GM21390 (cell line): Measurements from ENCODE around the gene TICAM1.
"Not testable (repeated sequence)": the region's sequence is repeated elsewhere in the genome, so short reads cannot be mapped to it uniquely, and the experiment has no call there.

Source experiments
- ATAC-seq: cut with Tn5 transposase; IDR thresholded peaks from one replicate; pipeline ENCODE4 v1.9.1; 2021; ENCODE audit not compliant: unreplicated experiment

Gene TICAM1

DNA sequence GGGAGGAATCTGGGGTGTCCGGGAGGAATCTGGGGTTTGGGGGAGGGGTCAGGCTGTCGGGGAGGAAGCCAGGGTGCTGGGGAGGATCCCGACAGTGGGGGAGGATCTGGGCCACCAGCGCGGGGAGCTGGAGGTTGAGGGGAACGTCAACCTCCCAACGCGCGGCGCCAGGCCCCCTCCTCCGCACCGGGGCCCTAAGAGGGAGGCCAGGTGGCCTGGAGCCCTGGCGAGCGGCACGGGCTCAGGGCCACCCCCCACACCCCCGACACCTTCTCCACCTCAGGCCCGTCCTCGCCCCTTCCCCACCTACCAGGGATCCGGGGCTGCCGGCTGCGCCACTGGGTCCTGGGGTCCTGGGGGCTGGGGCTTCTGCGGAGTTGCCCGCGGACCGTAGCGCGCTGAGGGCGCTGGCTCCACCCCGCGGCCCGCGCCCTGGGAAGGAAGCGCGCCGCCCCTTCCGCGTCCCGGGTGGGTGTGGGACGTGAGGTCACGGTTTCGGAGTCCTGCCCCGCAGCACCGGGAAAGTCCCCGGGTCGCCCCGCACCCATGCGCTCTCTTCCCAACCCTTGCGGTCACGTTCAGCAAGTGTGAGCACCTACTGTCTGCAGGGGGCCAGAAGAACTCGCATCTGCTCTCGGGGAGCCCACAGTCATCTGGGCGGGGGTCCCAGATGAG lies at the start of gene TICAM1:
Gene TICAM1, minus strand, starts transcription at position 409 of the 675 bp plus-strand sequence. CDS start 13,335 bp downstream, outside the sequence.
- ATAC-seq = peak; percentile 65

DNA sequence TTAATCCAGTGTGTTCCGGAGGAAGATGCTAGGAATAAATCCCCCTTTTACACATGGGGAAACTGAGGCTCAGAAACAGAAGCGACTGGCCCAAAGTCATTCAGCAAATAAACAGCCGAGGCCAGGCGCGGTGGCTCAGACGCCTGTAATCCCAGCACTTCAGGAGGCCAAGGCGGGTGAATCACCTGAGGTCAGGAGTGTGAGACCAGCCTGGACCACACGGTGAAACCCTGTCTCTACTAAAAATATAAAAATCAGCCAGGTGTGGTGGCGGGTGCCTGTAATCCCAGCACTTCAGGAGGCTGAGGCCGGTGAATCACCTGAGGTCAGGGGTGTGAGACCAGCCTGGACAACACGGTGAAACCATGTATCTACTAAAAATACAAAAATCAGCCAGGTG lies 47.5 kb upstream of the TICAM1 start:
- no peak for ATAC-seq

DNA sequence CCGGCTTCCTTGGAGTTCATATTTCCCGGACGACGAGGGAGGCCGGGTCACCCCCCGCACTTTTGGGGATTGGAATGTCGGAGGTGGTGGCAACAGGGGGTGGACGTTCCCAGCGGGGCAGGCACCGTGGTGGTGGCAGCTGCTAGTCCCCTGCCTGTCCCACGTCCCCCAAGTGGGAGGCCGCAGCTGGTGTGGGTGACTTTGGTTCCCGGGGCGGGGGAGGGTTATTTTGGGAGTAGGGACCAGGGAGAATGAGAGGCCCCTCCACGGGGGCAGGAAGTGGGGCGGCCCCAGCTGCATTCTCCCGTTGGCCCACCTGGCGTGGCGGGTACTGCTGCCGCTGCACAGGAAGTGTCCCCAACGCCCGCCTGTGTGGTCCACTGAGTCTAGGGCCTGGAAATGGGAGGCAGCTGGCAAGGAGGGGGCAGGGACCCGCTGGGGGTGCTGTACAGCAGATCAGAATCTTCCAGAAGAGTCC lies 47.0 kb upstream of the TICAM1 start:
- no peak for ATAC-seq

DNA sequence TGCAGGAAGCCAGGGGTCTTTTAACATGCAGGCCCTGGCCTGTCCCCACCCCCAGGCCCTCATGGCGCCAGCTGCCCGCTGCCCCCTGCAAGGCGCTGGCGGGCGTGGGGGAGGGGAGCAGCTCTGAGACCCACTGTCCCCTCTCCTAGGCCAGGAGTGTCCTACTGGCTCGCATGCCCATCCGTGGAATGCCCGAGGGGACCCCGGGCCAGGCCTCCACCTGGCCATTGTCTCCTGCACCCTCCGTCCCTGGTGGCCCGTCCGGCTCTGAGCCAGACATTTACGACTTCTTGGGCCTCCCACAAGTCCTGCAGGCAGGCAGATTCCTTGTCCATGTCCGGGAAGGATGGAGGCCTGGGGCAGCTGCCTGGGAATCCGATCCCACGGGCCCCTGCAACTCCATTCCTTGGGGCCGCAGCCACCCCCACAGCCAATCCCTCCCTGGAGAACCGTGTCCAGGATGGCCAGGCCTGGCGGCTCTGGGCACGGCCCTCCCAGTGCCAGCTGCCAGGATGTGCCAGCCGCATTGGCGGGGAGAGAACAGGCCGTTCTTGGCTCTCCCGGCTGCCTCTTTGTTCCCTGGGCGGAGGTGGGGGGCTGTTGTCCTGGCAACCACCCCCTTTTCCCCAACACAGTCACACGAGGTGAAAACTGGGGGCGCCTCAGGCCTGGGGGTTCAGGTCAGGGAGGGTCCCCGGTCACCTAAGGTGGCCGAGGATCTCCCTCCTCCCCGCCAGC lies 46.4 kb upstream of the TICAM1 start:
- no peak for ATAC-seq

DNA sequence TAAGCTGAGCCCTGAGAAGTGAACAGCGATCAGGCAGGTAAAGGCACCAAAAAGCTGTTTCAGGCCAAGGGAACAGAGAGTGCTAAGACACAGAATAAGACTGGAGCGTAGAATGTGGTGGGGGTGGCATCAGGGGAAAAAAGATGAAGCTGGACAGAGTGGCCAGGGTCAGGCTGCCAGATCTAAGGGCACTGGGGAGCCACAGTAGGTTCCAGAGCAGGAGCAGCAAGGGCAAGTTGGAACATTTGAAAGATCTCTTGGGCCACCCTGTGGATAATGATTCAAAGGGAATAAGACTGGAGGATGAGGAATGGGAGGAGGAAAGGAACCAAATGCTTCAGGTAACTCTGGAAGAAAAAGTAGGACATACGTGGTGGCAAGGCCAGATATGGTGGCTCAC lies 42.4 kb upstream of the TICAM1 start:
- ATAC-seq = no peak

DNA sequence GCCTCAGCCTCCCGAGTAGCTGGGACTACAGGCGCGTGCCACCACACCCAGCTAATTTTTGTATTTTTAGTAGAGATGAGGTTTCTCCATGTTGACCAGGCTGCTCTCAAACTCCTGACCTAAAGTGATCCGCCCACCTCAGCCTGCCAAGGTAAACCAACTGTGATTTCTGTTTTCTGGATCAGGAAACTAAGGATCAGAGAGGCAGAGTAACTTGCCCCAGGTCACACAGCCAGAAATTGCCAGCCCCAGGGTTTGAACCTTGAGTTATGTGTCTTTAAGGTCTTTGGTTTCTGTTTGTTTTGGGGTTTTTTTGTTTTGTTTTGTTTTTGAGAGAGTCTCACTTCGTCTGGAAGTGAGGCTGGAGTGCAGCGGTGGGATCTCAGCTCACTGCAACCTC lies 40.2 kb upstream of the TICAM1 start:
- no peak for ATAC-seq

DNA sequence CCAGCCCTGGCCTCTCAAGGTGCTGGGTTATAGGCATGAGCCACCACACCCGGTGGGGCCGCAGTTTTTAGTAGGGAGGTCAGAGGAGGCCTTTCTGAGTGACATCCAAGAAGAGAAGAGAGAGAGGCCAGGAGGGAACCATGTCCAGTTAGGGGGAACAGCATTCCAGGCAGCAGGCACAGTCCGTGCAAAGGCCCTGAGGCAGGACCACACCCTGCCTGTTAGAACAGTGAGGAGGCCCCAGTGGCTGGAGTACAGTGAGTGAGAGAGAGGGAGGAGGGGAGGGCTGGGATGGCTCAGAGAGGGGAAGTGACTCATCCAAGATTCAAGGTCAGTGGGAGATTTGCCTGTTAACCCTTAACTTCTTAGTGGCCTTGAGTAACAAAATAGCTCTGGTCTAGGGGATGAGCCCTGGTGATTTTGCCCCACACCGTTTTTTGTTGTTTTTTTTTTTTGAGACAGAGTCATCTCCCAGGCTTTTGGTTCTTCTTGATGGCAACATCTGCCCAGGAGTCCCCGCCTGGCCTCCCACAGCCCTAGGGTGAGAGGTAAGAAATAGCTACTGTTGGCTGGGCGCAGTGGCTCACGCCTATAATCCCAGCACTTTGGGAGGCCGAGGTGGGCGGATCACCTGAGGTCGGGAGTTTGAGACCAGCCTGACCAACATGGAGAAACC lies 38.7 kb upstream of the TICAM1 start:
- ATAC-seq = no peak

DNA sequence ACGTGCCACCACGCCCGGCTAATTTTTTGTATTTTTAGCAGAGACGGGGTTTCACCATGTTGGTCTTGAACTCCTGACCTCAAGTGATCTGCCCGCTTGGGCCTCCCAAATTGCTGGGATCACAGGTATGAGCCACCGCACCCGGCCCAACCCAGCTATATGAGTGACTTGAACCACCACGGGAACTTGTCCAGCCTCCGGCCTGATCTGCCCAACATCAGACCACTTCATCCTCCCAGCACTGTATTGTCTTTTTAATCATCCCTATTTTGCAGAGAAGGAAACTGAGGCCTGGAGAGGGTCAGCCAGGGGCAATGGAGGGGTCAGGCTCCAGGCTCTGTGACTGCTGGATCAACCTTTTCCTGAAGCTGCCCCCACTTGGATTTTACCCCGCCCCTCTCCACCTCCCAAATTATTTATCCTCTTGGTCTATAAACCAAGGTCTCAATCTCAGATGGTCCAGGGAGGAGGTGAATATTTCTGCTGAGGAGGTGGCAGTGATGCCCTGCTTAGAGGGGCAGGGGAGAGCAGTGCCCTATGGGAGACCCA lies 36.8 kb upstream of the TICAM1 start:
- ATAC-seq = no peak

DNA sequence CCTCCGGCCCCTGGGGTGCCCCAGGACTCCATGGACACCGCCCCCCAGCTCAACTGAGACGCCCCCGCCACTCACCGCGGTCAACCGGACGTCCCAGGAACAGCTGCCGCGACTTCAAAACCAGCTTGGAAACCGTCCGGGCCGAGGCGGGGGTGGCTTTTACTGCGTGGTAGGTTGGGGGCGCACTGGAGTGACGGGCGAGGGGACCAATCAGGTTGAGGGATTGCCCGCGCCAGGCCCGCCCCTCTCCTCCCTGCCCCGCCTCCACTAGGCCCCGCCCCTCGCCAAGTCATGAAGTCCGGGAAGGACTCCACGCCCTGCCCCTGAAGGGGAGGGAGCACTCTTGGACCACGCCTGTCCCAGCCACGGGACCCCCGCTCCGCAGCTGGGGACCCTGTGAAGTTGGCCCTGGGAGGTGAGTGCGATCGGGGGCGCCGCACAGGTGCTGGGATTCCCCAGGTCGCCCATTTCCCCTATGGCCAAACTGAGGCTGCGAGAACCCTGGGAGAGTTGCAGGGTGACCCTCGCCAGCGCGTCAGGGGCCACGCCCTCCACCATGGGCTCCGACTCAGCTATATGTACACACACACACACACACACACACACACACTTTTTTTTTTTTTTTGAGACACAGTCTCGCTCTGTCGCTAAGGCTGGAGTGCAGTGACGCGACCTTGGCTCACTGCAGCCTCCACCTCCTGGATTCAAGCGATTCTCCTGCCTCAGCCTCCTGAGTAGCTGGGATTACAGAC lies 36.2 kb upstream of the TICAM1 start, which contains the start of gene PLIN3:
Gene PLIN3, minus strand, starts transcription at position 134 of the 752 bp plus-strand sequence. CDS start 6,273 bp downstream, outside the sequence.
- peak; percentile 69 for ATAC-seq

DNA sequence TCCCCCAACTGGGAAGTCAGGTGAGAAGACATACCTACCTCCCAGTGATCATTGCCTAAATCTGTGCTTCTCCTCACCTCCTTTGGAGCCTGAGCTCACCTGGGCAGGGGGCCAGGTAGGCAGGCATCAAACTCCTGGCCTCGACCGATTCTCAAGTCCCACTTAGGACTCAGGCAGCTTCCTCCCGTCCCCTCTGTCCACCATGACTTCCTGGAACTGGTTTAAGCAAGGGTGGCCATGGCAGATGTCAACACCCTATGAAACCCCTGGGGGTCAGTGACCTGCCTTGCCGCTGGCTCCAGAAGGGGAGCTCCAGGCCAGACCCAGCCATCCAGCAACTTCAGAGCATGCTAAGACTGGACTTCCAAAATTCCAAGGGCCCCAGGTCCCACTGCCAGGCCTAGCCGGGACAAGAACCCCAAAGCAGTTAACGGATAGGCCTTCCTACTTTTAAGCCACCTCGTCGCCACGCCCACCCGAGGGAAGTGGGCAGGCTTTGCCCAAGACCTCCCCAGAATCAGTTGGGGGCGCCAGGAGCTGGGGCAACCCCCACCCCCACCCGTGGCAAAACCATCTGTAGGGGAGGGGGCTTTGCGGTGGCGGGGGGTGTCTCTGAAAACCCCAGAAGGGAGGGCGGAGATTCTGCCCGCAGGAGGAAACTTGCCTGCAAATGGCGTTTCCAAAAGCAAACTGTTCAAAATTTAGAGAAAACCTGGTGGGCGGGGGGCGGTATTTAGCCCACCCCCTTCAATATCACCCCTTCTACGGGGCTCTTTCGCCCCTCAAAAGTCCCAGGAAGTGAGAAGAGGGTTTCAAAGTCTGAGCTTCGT lies 35.3 kb upstream of the TICAM1 start:
- ATAC-seq = no peak

DNA sequence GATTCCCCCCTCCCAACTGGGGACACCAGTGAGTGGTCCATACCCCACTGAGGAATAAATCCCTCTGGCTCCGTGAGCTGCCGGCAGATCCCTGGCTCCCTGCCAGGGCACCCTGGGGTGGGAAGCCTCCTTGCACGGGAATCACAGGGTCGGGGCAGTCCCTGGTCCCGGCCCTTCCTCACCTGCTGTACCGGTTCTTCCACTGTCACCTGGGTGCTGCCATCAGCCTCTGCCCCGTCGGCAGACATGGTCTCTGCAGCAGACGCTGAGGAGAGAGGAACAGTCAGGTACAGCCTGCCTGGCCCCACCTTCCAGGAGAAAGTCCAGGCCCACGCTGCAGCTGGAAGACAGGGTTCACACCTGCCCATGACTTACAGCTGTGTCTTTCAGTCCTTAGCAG lies 29.6 kb upstream of the TICAM1 start:
- no peak for ATAC-seq

DNA sequence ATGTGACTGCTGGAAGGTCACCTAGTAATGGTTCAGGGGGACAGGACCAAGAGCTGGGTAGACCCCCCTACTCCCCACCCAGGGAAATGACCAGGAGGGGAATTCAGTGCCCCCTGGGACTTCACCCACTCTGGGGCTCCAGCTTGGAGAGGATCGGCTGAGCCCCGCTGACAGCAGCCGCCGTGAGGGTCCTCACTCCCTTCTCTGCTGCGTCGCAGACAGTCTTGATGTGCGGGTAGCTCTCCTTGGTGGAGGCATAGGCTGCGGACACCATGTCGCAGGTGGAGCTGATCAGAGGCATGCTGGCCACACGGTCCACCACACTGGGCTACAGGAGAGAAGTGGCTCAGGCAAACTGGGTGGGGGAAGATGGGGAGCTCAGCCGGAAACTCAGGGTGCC lies 28.2 kb upstream of the TICAM1 start:
- ATAC-seq = no peak

DNA sequence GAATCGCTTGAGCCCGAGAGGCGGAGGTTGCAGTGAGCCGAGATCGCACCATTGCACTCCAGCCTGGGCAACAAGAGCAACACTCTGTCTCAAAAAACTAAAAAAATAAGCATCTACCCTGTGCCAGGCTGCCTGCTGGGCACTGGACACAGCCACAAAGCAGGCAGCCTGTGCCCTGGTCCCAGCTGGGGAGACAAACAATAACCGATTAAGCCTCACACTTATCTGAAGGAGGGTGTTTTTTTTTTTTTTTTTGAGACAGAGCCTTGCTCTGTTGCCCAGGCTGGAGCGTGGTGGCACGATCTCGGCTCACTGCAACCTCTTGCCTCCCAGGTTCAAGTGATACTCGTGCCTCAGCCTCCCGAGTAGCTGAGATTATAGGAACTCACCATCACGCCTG lies 25.0 kb upstream of the TICAM1 start:
- ATAC-seq = not testable (repeated sequence)

DNA sequence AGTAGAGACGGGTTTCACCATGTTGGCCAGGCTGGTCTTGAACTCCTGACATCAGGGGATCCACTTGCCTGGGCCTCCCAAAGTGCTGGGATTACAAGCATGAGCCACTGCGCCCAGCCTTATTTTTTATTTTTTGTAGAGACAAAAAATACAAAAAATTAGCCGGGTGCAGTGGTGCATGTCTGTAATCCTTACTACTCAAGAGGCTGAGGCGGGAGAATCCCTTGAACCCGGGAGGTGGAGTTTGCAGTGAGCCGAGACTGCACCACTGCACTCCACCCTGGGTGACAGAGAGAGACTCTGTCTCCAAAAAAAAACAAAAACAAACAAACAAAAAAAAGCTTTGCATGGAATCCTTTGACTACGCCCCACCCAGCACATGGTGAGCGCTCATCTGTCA lies 22.0 kb upstream of the TICAM1 start:
- ATAC-seq = not testable (repeated sequence)

DNA sequence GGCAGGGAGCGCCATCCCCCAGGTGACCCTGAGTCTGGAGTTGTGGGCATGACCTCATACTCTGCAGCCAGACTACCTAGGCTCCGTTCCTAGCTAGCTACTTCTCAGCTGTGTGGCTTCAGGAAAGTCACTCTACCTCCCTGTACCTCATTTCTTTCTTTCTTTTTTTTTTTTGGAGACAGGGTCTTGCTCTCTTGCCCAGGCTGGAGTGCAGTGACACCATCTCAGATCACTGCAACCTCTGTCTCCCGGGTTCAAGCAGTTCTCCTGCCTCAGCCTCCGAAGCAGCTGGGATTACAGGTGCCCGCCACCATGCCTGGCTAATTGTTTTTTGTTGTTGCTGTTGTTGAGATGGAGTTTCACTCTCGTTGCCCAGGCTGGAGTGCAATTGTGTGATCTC lies 21.0 kb upstream of the TICAM1 start:
- no peak for ATAC-seq

DNA sequence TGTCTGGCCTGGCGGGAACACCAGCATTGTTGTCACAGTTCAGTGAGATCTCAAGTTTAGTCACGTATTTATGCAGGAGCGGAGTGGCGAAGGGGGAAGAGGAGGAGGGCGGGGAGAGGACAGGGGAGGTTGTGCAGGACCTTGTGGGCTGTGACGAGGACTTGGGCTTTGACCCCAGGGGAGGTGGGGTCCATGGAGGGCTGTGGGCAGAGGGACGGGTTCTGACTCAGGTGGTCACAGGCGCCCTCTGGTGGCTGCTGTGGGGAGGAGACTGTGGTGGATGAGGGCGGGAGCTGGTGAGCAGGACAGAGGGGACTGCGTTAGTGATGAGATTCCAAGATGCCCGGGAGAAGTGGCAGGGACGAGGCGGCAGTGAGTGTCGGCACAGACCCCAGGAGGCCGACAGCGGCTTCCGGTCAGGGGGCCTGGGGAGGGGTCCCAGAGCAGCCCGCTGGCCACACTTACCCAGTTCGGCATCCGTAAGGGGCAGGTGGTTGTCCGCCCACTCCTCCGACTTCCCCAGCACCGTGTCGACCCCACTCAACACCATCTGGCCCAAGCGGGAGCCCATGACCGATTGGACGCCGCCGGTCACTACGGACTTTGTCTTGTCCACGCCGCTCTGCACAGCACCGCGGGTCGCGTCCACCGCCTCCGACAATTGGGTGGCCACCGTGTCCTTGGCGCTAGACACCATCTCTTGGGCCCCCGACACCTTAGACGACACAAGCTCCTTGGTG lies 20.2 kb upstream of the TICAM1 start:
- no peak for ATAC-seq

DNA sequence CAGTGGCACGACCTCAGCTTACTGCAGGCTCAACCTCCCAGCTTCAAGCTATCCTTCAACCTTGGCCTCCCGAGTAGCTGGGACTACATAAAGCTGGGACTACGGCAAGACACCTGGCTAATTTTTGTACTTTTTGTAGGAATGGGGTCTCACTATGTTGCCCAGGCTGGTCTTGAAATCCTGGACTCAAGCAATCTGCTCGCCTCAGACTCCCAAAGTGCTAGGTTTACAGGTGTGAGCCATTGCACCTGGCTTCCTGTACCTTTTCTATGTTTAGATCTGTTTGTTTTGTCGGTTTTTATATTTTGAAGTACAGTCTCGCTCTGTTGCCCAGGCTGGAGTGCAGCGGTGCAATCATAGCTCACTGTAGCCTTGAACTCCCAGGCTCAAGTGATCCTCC lies 17.5 kb upstream of the TICAM1 start:
- no peak for ATAC-seq

DNA sequence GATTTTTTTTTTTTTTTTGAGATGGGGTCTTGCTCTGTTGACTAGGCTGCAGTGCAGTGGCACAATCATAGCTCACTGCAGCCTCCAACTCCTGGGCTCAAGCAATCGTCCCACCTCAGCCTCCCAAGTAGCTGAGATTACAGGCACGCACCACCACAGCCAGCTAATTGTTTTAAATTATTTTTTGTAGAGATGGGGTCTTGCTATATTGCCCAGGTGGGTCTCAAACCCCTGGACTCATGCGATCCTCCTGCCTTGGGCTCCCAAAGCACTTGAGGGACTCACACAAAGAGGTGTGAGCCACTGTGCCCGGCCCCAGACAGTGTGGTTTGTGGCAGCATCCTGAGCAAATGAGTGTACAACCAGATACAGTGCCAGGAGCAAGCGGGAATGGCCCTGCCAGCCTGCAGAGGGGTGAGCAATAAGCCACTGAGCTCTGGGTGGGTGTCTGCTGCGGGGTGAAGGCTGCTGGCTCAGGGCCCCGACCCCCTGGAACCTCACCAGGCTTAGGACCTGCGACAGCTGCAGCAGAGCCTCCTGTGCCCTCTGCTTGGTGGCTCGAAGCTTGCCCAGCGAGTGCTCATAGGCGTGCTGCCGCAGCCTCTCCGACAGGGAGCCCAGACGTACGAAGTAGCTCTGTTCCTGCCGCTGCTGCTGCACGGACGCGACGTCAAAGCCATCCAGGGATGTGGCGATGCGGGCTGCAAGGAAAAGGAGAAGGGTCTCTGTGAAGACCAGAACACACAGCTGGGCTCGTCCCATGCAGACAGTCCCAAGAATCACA lies 15.9 kb upstream of the TICAM1 start:
- no peak for ATAC-seq
